ENCODE measurements around the gene CTBP1. TPM values are rescaled to one million over a fixed set of nuclear protein-coding genes. Genes with fewer than 3 reads are reported as not detected.

The CTBP1 gene
- total RNA-seq, 2 donors from 2014 or later: 132 to 256 TPM

DNA sequence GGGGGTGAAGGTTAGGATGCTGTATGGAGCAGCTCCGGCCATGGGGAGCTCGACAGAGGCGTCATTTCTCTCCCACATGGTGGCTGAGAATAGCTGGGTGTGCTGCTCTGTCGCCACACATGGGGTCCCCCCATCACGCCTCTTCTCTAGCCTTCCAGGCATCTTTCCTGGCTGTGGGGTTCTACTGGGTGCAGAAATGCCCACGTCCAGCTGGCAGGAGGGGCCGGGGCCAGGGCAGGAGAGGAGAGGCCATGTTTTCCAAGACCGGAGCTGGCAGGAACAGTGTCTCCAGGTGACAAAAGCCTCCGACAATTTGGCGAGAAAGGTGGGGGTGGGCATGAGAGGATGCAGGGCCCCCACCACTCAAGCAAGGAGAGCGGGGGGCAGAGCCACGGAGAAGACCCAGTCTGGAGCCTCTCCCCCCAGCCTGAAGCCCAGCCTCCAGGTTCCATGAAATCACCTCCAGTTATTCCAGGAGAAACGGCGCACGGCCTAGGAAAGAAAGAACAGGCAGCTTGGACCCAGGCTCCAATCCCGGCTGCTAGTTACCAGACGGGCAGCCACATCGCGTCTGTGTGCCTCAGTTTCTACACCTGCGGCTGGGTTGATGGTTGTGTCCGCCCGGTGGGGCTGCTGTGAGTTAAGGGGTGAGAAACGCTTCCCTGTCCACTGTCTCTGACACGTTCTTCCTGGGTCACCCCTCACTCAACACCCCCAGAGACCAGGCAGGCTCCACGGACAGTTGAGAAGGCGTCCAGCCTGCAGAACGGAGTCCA lies 49.2 kb downstream of the CTBP1 start:
- H3K27ac ChIP-seq: no peak overlapping the region
- H3K4me3 ChIP-seq: no peak overlapping the region
- H3K36me3 ChIP-seq: no peaks in the 10 kb centered on the region
- ATAC-seq (ENCODE audit: insufficient number of reproducible peaks, low FRiP score, low read depth) (no peak), DNase-seq (ENCODE audit: low spot score) (no peak)
- TF ChIP-seq, protein P1, sequence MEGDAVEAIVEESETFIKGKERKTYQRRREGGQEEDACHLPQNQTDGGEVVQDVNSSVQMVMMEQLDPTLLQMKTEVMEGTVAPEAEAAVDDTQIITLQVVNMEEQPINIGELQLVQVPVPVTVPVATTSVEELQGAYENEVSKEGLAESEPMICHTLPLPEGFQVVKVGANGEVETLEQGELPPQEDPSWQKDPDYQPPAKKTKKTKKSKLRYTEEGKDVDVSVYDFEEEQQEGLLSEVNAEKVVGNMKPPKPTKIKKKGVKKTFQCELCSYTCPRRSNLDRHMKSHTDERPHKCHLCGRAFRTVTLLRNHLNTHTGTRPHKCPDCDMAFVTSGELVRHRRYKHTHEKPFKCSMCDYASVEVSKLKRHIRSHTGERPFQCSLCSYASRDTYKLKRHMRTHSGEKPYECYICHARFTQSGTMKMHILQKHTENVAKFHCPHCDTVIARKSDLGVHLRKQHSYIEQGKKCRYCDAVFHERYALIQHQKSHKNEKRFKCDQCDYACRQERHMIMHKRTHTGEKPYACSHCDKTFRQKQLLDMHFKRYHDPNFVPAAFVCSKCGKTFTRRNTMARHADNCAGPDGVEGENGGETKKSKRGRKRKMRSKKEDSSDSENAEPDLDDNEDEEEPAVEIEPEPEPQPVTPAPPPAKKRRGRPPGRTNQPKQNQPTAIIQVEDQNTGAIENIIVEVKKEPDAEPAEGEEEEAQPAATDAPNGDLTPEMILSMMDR (IDR thresholded peaks at IDR 0.05): no peak
- H3K9me3 ChIP-seq: no peaks in the 10 kb centered on the region
- peaks cover 0 to 18% of the 10 kb centered on the region in 2 donors for H3K4me1 ChIP-seq (ENCODE audit: control insufficient read depth in 1 of 2, low read depth in 2 of 2)
- no peaks in the 10 kb centered on the region for H3K27me3 ChIP-seq (replicated peaks; ENCODE audit: insufficient read depth)

DNA sequence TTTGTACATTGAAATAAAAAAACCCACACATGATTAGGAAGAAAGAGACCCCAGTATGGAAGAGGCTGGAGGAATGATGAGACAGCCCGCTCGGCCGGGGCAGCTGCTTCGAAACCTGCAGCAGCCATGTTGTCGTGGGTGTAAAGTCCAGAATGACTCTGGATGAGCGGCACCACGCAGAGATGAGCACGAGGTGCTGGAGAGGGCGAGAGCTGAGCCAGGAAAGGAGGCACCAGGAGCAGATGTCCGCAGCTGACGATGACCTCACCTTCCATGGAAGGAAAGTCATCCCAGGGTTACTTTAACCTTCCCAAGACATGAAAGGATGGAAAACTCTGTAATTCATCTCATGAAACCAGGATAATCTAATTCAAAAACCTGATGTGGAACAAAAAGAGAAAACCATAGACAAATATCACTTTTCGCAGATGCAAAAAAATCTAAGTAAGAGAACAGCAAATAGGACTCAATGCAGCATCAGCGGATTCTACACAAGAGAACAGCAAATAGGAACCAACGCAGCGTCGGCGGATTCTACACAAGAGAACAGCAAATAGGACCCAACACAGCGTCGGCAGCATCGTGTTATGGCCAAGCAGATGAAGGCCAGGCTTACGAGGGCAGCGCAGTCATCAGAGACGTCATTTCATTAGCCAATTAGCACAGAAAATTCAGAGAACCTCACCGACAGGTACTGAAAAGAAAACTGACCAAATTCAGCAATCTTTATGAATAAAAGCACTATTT lies 50.7 kb downstream of the CTBP1 start:
- H3K36me3 ChIP-seq: no peaks in the 10 kb centered on the region
- DNase-seq (ENCODE audit: low spot score): no peak
- peaks cover 8 to 29% of the 10 kb centered on the region in 2 donors for H3K4me1 ChIP-seq (ENCODE audit: control insufficient read depth in 1 of 2, low read depth in 2 of 2)
- H3K4me3 ChIP-seq: no peak overlapping the region
- H3K27ac ChIP-seq: no peak overlapping the region
- TF ChIP-seq, protein P1 (IDR thresholded peaks at IDR 0.05): no peak
- H3K27me3 ChIP-seq (replicated peaks; ENCODE audit: insufficient read depth): no peaks in the 10 kb centered on the region
- H3K9me3 ChIP-seq: no peaks in the 10 kb centered on the region
- ATAC-seq (ENCODE audit: insufficient number of reproducible peaks, low FRiP score, low read depth): no peak

DNA sequence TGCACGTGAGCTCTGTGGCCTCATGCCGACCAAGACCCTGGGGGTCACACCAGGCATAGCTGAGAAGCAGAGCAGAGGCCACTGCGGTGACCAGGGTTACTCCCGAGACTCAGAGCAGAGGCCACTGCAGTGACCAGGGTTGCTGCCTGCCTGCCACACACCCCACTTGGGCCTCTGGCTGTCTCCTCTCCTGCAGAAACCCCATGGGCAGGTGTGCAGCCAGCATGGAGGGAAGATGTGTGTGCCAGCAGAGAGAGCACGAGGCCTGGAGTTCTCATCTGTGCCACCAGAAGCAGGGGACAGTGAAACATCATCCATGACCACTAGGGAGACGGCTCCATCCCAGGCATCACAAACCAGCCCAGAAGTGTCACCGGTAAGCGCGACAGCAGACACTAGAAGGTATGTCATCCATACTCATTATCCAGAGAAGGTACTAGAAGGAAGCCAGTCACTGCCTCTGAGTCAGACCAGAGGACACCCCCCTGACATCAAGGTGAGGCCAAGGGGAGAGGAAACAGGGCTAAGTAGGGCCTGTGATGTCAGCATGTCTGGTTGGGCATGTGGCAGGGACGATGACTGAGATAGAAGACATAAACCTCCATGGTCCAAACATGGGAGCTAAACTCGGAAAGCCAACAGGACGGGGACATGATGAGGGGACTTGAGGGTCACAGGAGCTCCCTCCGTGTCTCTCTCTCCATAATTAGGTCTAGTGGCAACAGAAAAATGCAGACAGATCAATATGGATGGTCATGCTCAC lies 52.3 kb downstream of the CTBP1 start:
- TF ChIP-seq, protein P1 (IDR thresholded peaks at IDR 0.05): no peak
- H3K4me1 ChIP-seq (ENCODE audit: control insufficient read depth in 1 of 2, low read depth in 2 of 2): peaks cover 22 to 46% of the 10 kb centered on the region in 2 donors
- ATAC-seq (ENCODE audit: insufficient number of reproducible peaks, low FRiP score, low read depth): no peak
- no peak overlapping the region for H3K27ac ChIP-seq
- no peaks in the 10 kb centered on the region for H3K27me3 ChIP-seq (replicated peaks; ENCODE audit: insufficient read depth)
- H3K36me3 ChIP-seq: no peaks in the 10 kb centered on the region
- no peaks in the 10 kb centered on the region for H3K9me3 ChIP-seq
- DNase-seq (ENCODE audit: low spot score): no peak
- no peak overlapping the region for H3K4me3 ChIP-seq

DNA sequence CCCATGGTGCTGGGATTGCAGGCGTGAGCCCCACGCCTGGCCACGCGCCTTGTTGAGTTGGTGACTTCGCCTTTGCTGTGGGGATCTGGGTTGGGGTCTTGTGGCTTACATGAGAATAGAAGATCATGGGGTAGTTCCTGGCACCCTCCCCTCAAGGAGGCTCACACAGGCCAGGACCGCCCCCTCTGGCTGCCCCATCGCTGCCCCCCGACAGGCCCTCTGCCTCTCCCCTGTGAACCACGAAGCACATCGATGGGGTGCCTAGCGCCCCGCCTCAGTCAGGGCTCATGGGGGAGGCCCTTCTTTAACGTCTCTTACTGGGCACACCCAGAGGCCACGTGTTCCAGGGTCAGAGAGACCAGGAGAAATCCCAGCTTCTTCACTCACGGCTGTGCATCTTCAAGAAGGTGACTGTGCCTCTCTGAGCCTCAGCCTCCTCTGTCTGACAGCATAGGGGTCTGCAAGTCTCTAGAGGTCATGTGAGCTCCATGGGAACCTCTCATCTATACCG lies 53.0 kb downstream of the CTBP1 start:
- no peak for ATAC-seq (ENCODE audit: insufficient number of reproducible peaks, low FRiP score, low read depth)
- TF ChIP-seq, protein P1 (IDR thresholded peaks at IDR 0.05): no peak
- Histone ChIP-seq H3K36me3 (no peaks in the 10 kb centered on the region), H3K9me3 (no peaks in the 10 kb centered on the region), H3K4me3 (no peak overlapping the region), H3K4me1 (ENCODE audit: control insufficient read depth in 1 of 2, low read depth in 2 of 2) (peaks cover 22 to 48% of the 10 kb centered on the region in 2 donors), H3K27ac (no peak overlapping the region), H3K27me3 (replicated peaks; ENCODE audit: insufficient read depth) (no peaks in the 10 kb centered on the region)
- DNase-seq (ENCODE audit: low spot score): no peak
